Calu3 (cell line): Measurements from ENCODE around the gene IQCF6. TPM values are rescaled to one million over a fixed set of nuclear protein-coding genes. Genes with fewer than 3 reads are reported as not detected.
"Not testable (repeated sequence)": the region's sequence is repeated elsewhere in the genome, so short reads cannot be mapped to it uniquely, and the experiment has no call there.

Experiments used
- BruUV-seq: library from RNA; stranded (reverse); fragments of 400-500 nt; replicated peaks from 2 replicates; lab custom pipeline; 2021; lab: Mats Ljungman, UMichigan
- CTCF ChIA-PET: fragments of 300-600 bp; sonication (Branson Sonifier 250); formaldehyde crosslinking; loops from one replicate; lab custom pipeline; 2022; ENCODE audit warnings: antibody characterized with exemption; lab: Charles Lee
- DNase-seq: peaks from one replicate; pipeline ENCODE4 v3.0.0; 2022
- H3K27ac Mint-ChIP-seq: one replicate; pipeline ENCODE4 v1.8.0; 2022; ENCODE audit warnings: mixed read lengths; ENCODE audit not compliant: unreplicated experiment
- H3K27me3 Mint-ChIP-seq: one replicate; pipeline ENCODE4 v1.8.0; 2022; ENCODE audit warnings: mixed read lengths; ENCODE audit not compliant: unreplicated experiment
- H3K36me3 Mint-ChIP-seq: one replicate; pipeline ENCODE4 v1.8.0; 2022; ENCODE audit warnings: mild to moderate bottlenecking, moderate library complexity, mixed read lengths; ENCODE audit not compliant: insufficient read depth, unreplicated experiment
- H3K4me1 Mint-ChIP-seq: one replicate; pipeline ENCODE4 v1.8.0; 2022; ENCODE audit warnings: mild to moderate bottlenecking, low read depth, mixed read lengths; ENCODE audit not compliant: unreplicated experiment
- H3K4me3 Mint-ChIP-seq: one replicate; pipeline ENCODE4 v1.8.0; 2022; ENCODE audit warnings: mild to moderate bottlenecking, low read depth, moderate library complexity, mixed read lengths; ENCODE audit not compliant: unreplicated experiment
- H3K9me3 Mint-ChIP-seq: one replicate; pipeline ENCODE4 v1.8.0; 2022; ENCODE audit warnings: low read depth, mixed read lengths; ENCODE audit not compliant: unreplicated experiment
- CTCF ChIP-seq: fragments of 200-600 bp; IDR thresholded peaks from one replicate; pipeline ENCODE4 v1.8.0; 2022; ENCODE audit warnings: antibody characterized with exemption; ENCODE audit not compliant: unreplicated experiment
- intact Hi-C: fragments of 100-400 bp; cut with micrococcal nuclease; formaldehyde crosslinking; loops from one replicate; pipeline ENCODE4 v1.10.0; 2022; ENCODE audit not compliant: unreplicated experiment
- total RNA-seq: library from RNA; stranded (reverse); gene quantifications from 2 replicates; pipeline ENCODE4 v1.2.3, GENCODE V29; 2022

Gene IQCF6
- total RNA-seq, 1 experiment from 2014 or later, result not detected

- Mint-ChIP-seq H3K9me3 (no peaks in the 10 kb centered on the region), H3K4me3 (no peak overlapping the region), H3K27me3 (peaks cover 9% of the 10 kb centered on the region), H3K36me3 (no peaks in the 10 kb centered on the region), H3K27ac (no peak overlapping the region), H3K4me1 (peaks cover 8% of the 10 kb centered on the region)
- no peak for TF ChIP-seq CTCF
- intact Hi-C loops, result no loop called here
- no TSS peak for BruUV-seq
- CTCF ChIA-PET, result no interaction called here
- DNase-seq, result no peak
Observed at GRCh38 chr3:51792206-51792605, 13.2 kb upstream of the IQCF6 start.

- Mint-ChIP-seq H3K9me3 (no peaks in the 10 kb centered on the region), H3K27me3 (peaks cover 9% of the 10 kb centered on the region), H3K4me1 (no peaks in the 10 kb centered on the region), H3K27ac (no peak overlapping the region), H3K4me3 (no peak overlapping the region), H3K36me3 (no peaks in the 10 kb centered on the region)
- intact Hi-C loops, result no loop called here
- no peak for DNase-seq
- CTCF ChIA-PET, result no interaction called here
- no peak for TF ChIP-seq CTCF
- BruUV-seq, result no TSS peak
Observed at GRCh38 chr3:51789437-51789836, 10.4 kb upstream of the IQCF6 start.

GRCh38 chr3:51787576-51787975 is 8.5 kb upstream of the IQCF6 start:
- H3K9me3 Mint-ChIP-seq, H3K27ac Mint-ChIP-seq, H3K36me3 Mint-ChIP-seq, H3K27me3 Mint-ChIP-seq, H3K4me1 Mint-ChIP-seq, CTCF ChIA-PET, H3K4me3 Mint-ChIP-seq, intact Hi-C loops, BruUV-seq, DNase-seq: not testable (repeated sequence)

GRCh38 chr3:51786267-51786666 is 7.2 kb upstream of the IQCF6 start:
- CTCF ChIA-PET, result no interaction called here
- H3K27ac Mint-ChIP-seq, result no peak overlapping the region
- no peaks in the 10 kb centered on the region for H3K4me1 Mint-ChIP-seq
- H3K36me3 Mint-ChIP-seq, result no peaks in the 10 kb centered on the region
- BruUV-seq, result no TSS peak
- intact Hi-C loops, result no loop called here
- peaks cover 9% of the 10 kb centered on the region for H3K27me3 Mint-ChIP-seq
- TF ChIP-seq CTCF, result no peak
- no peak overlapping the region for H3K4me3 Mint-ChIP-seq
- no peak for DNase-seq
- no peaks in the 10 kb centered on the region for H3K9me3 Mint-ChIP-seq

GRCh38 chr3:51778554-51778953 is 483 bp downstream of the IQCF6 start:
- intact Hi-C loops, result no loop called here
- Mint-ChIP-seq H3K4me1 (no peaks in the 10 kb centered on the region), H3K27ac (no peak overlapping the region), H3K36me3 (no peaks in the 10 kb centered on the region), H3K4me3 (no peak overlapping the region), H3K9me3 (no peaks in the 10 kb centered on the region), H3K27me3 (peaks cover 40% of the 10 kb centered on the region)
- CTCF ChIA-PET, result no interaction called here
- DNase-seq, result no peak
- no peak for TF ChIP-seq CTCF
- no TSS peak for BruUV-seq
